K562 (cell line): ENCODE data around the gene RGS8.

ENCODE experiments used
- CTCF ChIP-seq, 3 experiments: IDR thresholded peaks in 2 of 3; conservative IDR thresholded peaks in 1 of 3; 2 replicates each; pipeline ENCODE4 v1.5.1; 2011 to 2012; ENCODE audit warnings: low read length in 3 of 3, mild to moderate bottlenecking in 3 of 3, control low read depth in 2 of 3, improper control_type of control experiment in 1 of 3, inconsistent platforms in 1 of 3, low read depth in 1 of 3, mixed read lengths in 1 of 3, moderate library complexity in 1 of 3; ENCODE audit not compliant: insufficient read depth in 2 of 3
- ETV1 ChIP-seq: fragments of 450-650 bp; conservative IDR thresholded peaks from 2 replicates; pipeline ENCODE4 v1.6.1; 2016; ENCODE audit warnings: missing genetic modification characterization, control low read depth, low read depth, missing compliant biosample characterization

- TF ChIP-seq ETV1 (tag) (no peak), CTCF (IDR thresholded peaks at IDR 0.05 in 2 of 3, conservative IDR thresholded peaks at IDR 0.05 in 1 of 3; ENCODE audit: insufficient read depth in 2 of 3, low read depth in 1 of 3, low read length in 3 of 3) (no peak)
Measured at GRCh38 chr1:182707122-182707521, 22.7 kb upstream of the RGS8 start.
